ENCODE results near the gene FBXW8.
A peak's percentile ranks its signal among the peaks of the same experiment; 100 is the strongest.

Gene FBXW8

GRCh38 chr12:117009759-117010158 is 99.0 kb downstream of the FBXW8 start:
- peak in 1 of 42 donors; percentile 24 for DNase-seq
- intact Hi-C loops (cut with DNase I): no loop called here

GRCh38 chr12:117010693-117011451 is 100.1 kb downstream of the FBXW8 start:
- intact Hi-C loops (cut with DNase I): no loop called here
- peak in 1 of 42 donors; percentile 37 for DNase-seq

GRCh38 chr12:117011988-117012805 is 101.4 kb downstream of the FBXW8 start:
- intact Hi-C loops (cut with DNase I): no loop called here
- peak in 1 of 42 donors; percentile 34 for DNase-seq

GRCh38 chr12:117013726-117014125 is 103.0 kb downstream of the FBXW8 start:
- no peak for DNase-seq
- intact Hi-C loops (cut with DNase I): no loop called here

GRCh38 chr12:117014342-117014887 is 103.7 kb downstream of the FBXW8 start:
- peak in 1 of 42 donors; percentile 31 for DNase-seq
- intact Hi-C loops (cut with DNase I): no loop called here

- intact Hi-C loops (cut with DNase I): no loop called here
- no peak for DNase-seq
Observed at GRCh38 chr12:117015811-117016210, 105.1 kb downstream of the FBXW8 start.

GRCh38 chr12:117017807-117018206 is 107.1 kb downstream of the FBXW8 start:
- DNase-seq: peak in 3 of 42 donors; percentile 6 to 22 (median 21)
- intact Hi-C loops (cut with DNase I): no loop called here

GRCh38 chr12:117018276-117018675 is 107.5 kb downstream of the FBXW8 start:
- intact Hi-C loops (cut with DNase I): no loop called here
- DNase-seq: peak in 3 of 42 donors; percentile 7 to 29 (median 22)

- intact Hi-C loops (cut with DNase I): no loop called here
- DNase-seq: no peak
Observed at GRCh38 chr12:117018685-117019084, 107.9 kb downstream of the FBXW8 start.

- intact Hi-C loops (cut with DNase I): no loop called here
- peak in 25 of 42 donors; percentile 13 to 76 (median 60) for DNase-seq
Observed at GRCh38 chr12:117019866-117020265, 109.1 kb downstream of the FBXW8 start.

- intact Hi-C loops (cut with DNase I): no loop called here
- DNase-seq: peak in 9 of 42 donors; percentile 8 to 36 (median 17)
Observed at GRCh38 chr12:117020536-117021220, 109.9 kb downstream of the FBXW8 start.

GRCh38 chr12:117022465-117022864 is 111.7 kb downstream of the FBXW8 start:
- DNase-seq: peak in 10 of 42 donors; percentile 3 to 33 (median 8)
- intact Hi-C loops (cut with DNase I): no loop called here

- DNase-seq: peak in 12 of 42 donors; percentile 5 to 27 (median 13)
- intact Hi-C loops (cut with DNase I): no loop called here
Observed at GRCh38 chr12:117023998-117024960, 113.5 kb downstream of the FBXW8 start.

- intact Hi-C loops (cut with DNase I): no loop called here
- peak in 13 of 42 donors; percentile 5 to 31 (median 11) for DNase-seq
Observed at GRCh38 chr12:117024961-117025480, 114.3 kb downstream of the FBXW8 start.

GRCh38 chr12:117025481-117026151 is 114.9 kb downstream of the FBXW8 start:
- peak; percentile 56 to 90 (median 76) for DNase-seq
- intact Hi-C loops (cut with DNase I): no loop called here

GRCh38 chr12:117026343-117026742 is 115.6 kb downstream of the FBXW8 start:
- intact Hi-C loops (cut with DNase I): no loop called here
- peak in 16 of 42 donors; percentile 5 to 42 (median 16) for DNase-seq

GRCh38 chr12:117026921-117027250 is 116.1 kb downstream of the FBXW8 start:
- intact Hi-C loops (cut with DNase I): no loop called here
- DNase-seq: peak in 11 of 42 donors; percentile 6 to 40 (median 16)

Measured in head of caudate nucleus (tissue), 42 donors.